Suppressor macrophage treated with lipopolysaccharide for 4 hours (primary cell): ENCODE data around the gene RAB6A.

Experiments
- DNase-seq: peaks from one replicate; pipeline ENCODE4 v3.0.0-alpha.2; 2020

The RAB6A gene

GRCh38 chr11:73652046-73652730 is 108.7 kb downstream of the RAB6A start:
- no peak for DNase-seq

DNA sequence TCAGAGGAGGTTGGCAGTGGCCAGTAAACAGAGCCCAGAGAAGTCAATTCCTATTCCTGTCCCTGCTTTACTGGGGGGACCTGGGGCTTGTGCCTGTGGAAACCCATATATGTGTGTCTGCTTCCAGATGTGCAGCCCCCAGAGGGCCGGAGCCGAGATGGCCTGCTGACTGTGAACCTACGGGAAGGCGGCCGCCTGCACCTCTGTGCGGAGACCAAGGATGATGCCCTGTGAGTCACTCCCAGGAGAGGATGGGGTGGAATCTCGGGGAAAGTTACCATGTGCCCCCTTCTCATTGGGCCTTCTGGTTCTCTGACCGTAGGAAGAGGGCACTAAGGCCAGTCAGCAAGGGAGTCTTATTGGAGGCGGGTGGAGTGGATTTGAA is 109.2 kb downstream of the RAB6A start:
- no peak for DNase-seq

DNA sequence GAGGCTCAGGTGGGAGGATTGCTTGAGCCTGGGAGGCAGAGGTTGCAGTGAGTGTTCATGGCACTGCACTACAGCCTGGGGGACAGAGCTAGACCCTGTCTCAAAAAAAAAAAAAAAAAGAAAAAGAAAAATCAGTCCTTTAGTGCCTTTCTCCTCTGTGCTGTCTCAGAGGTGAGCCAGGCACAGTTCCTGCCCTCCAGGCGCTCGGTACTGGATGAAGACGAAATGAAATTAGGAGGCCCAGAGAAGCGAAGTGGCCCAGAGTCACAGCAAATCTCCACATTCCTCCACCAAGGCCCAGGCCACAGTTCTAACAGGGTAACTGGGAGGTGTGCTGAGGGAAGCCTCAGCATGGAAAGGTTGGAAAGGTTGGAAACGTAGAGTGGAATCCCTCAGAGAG is 109.6 kb downstream of the RAB6A start:
- no peak for DNase-seq

DNA sequence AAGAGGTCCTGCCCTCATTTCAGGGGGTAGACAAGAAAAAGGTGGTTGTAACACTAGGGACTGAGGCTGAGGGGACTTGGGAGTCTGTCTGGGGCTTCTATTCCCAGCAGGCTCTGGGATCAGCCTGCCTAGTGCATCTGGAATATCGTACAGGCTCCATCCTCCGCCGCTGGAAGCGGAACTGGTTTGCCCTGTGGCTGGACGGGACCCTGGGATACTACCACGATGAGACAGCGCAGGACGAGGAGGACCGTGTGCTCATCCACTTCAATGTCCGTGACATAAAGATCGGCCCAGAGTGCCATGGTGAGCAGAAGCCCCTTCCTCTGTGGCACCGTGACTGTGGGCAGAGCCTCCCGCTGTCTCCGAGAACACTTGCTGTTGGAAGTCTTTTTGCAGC is 110.5 kb downstream of the RAB6A start:
- DNase-seq: no peak

GRCh38 chr11:73649206-73649605 is 111.7 kb downstream of the RAB6A start:
- no peak for DNase-seq

GRCh38 chr11:73648571-73649046 is 112.3 kb downstream of the RAB6A start:
- no peak for DNase-seq

GRCh38 chr11:73648121-73648520 is 112.8 kb downstream of the RAB6A start:
- no peak for DNase-seq

DNA sequence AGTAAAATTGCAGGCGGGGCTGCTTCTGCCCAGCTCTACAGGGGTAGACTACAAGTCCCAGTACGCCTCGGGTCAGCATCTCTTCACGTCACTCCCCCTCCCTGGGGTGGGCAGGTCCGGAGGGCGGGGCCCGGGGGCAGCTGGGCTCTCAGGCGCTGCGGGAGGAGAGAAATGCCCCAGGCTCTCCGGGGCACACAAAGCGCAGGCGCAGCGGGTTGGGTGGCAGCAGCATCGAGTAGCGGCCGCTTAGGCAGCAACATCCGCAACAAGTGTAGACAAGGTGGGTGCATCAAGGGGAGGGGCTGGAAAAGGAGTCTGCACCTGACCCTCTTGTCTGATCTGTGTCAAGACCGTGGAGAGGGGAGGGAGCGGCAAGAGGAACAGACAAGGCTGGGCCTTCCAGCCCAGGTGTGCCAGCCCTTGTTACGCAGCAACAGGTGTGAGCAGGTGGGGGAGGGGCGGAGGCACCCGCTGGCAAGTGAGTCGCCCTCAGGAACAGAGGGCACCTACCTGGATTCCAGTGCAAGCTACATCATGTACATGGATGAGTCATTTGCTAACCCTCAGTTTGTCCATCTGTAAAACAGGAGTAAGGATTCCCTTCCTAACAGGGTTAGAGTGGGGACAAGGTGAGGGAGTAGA is 113.3 kb downstream of the RAB6A start:
- DNase-seq: peak; percentile 87

DNA sequence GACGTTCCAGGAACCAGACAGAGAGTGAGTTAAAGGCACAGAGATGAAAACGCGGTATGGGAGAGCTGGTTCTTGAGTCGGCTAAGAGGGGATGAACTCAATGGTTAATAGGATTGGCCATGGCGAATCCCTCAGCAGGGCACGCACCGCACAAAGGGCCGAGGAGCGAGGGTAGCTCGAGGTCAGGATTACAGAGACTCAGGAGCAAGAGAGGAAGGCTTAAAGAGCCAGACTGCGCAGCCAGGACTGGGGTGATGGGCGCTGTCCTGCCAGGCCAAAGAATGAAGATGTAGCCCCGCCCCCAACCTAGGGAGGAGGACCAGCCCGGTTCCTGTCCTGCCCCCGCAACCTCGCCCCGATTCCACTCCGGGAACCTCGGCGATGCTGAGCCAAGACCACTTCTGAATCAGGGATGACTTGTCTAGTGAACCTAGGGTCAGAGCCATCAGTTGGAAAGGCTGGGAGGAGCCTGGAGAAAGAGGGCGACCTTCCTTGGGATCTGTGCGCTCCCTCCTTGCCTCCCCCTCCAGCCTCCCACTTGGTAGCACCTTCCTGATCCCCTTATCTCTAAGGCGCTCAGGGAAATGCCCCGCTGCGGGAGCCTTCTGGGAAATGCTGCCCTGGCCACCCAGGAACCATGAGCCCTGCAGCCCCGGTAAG is 114.8 kb downstream of the RAB6A start, which contains the start of gene PLEKHB1:
TSS of gene PLEKHB1 (plus strand) at position 610 of the 660 bp plus-strand sequence. CDS start at position 638, 28 bp downstream.
- no peak for DNase-seq

- DNase-seq: peak; percentile 45
Measured at GRCh38 chr11:73645121-73645969, 115.5 kb downstream of the RAB6A start.

DNA sequence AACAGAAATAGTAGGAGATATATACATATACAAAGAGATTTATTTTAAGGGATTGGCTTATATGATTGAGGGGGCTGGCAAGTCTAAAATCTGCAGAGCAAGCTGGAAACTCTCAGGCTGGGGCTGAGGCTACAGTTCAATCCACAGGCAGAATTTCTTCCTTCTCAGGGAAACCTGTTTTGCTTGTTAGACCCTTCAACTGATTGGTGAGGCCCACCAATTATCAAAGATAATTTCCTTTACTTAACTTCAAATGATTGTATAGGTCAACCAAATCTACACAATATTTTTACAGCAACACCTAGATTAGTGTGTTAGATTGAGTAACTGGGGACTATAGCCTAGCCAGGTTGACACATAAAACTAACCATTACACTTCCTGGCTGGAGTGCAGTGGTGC is 119.2 kb downstream of the RAB6A start:
- no peak for DNase-seq

GRCh38 chr11:73640592-73640991 is 120.3 kb downstream of the RAB6A start:
- no peak for DNase-seq

- no peak for DNase-seq
Measured at GRCh38 chr11:73637012-73637411, 123.9 kb downstream of the RAB6A start.

DNA sequence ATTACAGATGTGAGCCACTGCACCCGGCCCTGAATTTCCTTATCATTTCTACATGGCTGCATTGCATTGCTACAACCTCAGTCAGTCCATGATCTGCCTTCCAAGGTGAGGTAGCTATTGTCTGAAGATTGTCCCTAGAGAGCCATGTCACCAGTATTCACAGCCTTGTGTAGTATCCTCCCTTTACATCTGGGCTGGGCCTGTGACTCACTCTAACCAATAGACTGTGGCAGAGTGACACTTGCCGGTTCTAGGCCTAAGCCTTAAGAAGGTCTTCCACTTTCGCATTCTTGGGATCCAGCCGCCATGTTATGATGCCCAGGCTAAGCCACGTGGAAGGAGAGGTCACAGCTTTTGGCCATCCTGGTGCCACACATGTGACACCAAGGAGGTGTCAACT is 124.6 kb downstream of the RAB6A start:
- DNase-seq: no peak

- DNase-seq: no peak
Measured at GRCh38 chr11:73635721-73636120, 125.2 kb downstream of the RAB6A start.

- no peak for DNase-seq
Measured at GRCh38 chr11:73633999-73634398, 126.9 kb downstream of the RAB6A start.

- DNase-seq: no peak
Measured at GRCh38 chr11:73632996-73633395, 127.9 kb downstream of the RAB6A start.

DNA sequence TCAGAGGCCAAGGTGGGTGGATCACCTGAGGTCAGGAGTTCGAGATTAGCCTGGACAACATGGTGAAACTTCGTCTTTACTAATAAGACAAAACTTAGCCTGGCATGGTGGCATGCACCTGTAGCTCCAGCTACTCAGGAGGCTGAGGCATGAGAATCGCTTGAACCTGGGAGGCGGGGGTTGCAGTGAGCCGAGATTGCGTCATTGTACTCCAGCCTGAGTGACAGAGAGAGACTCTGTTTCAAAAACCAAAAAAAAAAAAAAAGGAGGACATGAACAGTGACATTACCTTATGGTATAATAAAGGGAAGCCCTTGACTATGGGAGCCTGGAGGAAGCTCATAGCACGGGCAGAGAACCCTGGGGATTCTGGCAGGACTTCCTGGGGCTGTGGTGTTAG is 131.0 kb downstream of the RAB6A start:
- no peak for DNase-seq

DNA sequence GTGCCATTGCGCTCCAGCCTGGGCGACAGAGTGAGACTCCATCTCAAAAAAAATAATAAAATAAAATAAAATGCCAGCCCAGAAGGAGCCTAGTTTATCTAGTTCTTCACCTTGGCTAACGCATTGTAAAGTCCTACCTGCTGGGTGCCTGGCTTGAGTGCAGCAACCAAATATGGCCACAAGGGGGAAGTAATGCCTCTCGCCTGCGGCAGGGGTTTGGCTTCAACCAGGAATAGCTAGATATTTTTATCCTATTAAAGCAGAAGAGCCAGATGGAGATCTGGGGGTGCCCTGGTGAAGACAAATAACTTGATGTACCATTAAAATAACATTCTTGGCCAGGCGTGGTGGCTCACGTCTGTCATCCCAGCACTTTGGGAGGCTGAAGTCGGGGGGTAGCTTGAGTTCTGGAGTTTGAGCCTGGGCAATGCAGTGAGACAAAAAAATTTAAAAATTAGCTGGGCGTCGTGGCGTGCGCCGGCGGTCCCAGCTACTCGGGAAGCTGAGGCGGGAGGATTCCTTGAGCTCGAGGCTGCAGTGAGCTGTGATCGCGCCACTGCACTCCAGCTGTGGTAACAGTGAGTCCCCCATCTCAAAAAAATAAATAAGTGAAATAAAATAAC is 135.1 kb downstream of the RAB6A start:
- DNase-seq: peak; percentile 79
